ENCODE data around the gene SKIC8. TPM values are rescaled to one million over a fixed set of nuclear protein-coding genes. Genes with fewer than 3 reads are reported as not detected.

SKIC8 gene
- total RNA-seq, 1 donor from 2014 or later = 46.0 TPM

DNA sequence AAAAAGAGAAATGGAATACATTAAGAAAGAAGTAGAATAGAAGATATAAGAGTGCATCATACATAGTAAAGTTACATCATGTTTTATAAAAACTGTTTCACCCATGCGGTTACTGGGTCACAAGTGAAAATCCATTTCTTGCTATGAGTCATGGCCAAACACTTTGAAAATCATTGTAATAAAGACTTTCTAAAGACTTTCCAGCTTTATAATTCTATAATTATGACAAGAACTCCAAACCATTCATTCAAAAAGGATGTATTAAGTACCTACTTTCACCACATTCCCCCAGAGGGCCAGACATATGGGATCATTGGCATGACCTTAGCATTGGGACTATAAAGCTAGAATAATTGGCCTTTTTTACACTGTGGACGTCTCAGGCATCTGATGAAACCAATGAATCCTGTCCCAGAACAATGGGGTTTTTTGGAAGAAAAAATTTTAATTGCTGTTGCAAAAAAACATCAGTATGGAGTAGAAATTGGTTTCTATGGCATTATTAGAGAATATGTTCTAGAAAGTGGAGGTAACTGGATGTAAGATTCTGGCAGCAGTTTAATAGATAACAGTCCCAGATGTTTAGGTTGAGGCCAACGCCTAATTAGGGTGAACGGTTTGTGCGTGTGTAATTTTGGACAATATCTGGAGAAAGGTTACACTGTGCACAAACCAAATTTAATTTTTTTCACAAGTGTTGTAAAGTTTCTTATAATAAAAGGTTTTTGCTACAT is 3.3 kb upstream of the SKIC8 start:
- intact Hi-C loops (cut with micrococcal nuclease) = no loop called here
- TF ChIP-seq CTCF (IDR thresholded peaks at IDR 0.05) = no peak
- Mint-ChIP-seq H3K27ac (no peak overlapping the region), H3K9me3 (no peaks in the 10 kb centered on the region), H3K36me3 (ENCODE audit: low read depth) (peaks cover 7% of the 10 kb centered on the region), H3K4me3 (no peak overlapping the region), H3K4me1 (peaks cover 19% of the 10 kb centered on the region), H3K27me3 (peaks cover 6% of the 10 kb centered on the region)
- ChIA-PET POLR2A (no interaction called here), CTCF (no interaction called here)
- DNase-seq (no peak), ATAC-seq (ENCODE audit: low read depth) (no peak)

- H3K9me3 Mint-ChIP-seq = no peaks in the 10 kb centered on the region
- peak overlapping the region; percentile 16 for H3K4me3 Mint-ChIP-seq
- peaks cover 23% of the 10 kb centered on the region for H3K4me1 Mint-ChIP-seq
- ATAC-seq (ENCODE audit: low read depth) = no peak
- no peak overlapping the region for H3K27ac Mint-ChIP-seq
- intact Hi-C loops (cut with micrococcal nuclease) = no loop called here
- H3K27me3 Mint-ChIP-seq = peaks cover 6% of the 10 kb centered on the region
- peaks cover 7% of the 10 kb centered on the region for H3K36me3 Mint-ChIP-seq (ENCODE audit: low read depth)
- no peak for TF ChIP-seq CTCF (IDR thresholded peaks at IDR 0.05)
- no peak for DNase-seq
- POLR2A ChIA-PET = no interaction called here
- CTCF ChIA-PET = no interaction called here
These were observed 2.4 kb upstream of the SKIC8 start for GRCh38 chr15:78301828-78302227.

GRCh38 chr15:78301326-78301725 is 1.9 kb upstream of the SKIC8 start:
- intact Hi-C loops (cut with micrococcal nuclease) = no loop called here
- Mint-ChIP-seq H3K27ac (no peak overlapping the region), H3K27me3 (peaks cover 3% of the 10 kb centered on the region), H3K4me1 (peaks cover 23% of the 10 kb centered on the region), H3K9me3 (no peaks in the 10 kb centered on the region), H3K4me3 (peak overlapping the region; percentile 16), H3K36me3 (ENCODE audit: low read depth) (peaks cover 7% of the 10 kb centered on the region)
- ATAC-seq (ENCODE audit: low read depth) = no peak
- DNase-seq = no peak
- no peak for TF ChIP-seq CTCF (IDR thresholded peaks at IDR 0.05)
- ChIA-PET POLR2A (interaction anchor here (0.6 kb wide), 1 partner anchor 86 kb away, joined by 3 read pairs; no protein-coding TSS in a partner anchor), CTCF (no interaction called here)

DNA sequence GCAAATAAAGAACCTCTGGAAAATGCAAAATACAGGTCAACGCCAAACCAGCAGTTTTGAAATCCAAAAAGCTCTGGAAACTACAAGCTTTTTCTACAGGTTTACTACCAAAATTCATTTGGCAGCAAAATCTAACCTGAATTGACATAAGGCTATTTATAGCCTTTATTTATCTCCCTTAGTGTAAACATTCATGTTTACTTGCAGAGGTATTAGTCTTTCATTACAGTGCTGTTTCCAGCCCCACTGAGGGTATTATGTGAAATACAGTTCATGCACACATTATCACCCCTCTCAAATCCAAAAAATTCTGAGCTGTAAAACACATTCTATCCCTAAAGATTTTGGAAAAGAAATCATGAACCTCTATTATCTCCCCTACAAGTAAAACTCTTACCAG is 7.2 kb downstream of the SKIC8 start:
- H3K27me3 Mint-ChIP-seq = no peaks in the 10 kb centered on the region
- ATAC-seq (ENCODE audit: low read depth) (no peak), DNase-seq (no peak)
- no peak overlapping the region for H3K4me3 Mint-ChIP-seq
- ChIA-PET POLR2A (no interaction called here), CTCF (no interaction called here)
- no peaks in the 10 kb centered on the region for H3K9me3 Mint-ChIP-seq
- peaks cover 69% of the 10 kb centered on the region for H3K36me3 Mint-ChIP-seq (ENCODE audit: low read depth)
- peaks cover 2% of the 10 kb centered on the region for H3K4me1 Mint-ChIP-seq
- no peak overlapping the region for H3K27ac Mint-ChIP-seq
- intact Hi-C loops (cut with micrococcal nuclease) = no loop called here
- TF ChIP-seq CTCF (IDR thresholded peaks at IDR 0.05) = no peak

DNA sequence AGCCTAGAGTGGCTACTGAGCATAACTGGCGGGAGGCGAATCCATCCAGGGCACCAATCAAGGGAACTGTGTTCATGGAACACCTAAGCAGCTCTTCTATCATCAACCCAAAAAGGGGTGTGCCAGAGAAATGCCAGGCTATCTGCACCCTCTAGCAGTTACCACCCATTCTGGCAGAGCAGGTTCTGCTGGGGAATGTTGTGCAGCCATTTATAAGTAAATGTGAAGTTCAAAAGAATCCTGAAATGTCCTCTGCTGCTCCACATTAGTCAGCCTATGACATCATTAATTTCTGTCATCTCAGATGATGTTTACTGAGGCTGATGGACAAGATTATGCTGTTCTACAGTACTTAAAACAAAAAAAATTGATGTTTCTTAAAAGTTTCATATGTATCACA is 7.7 kb downstream of the SKIC8 start:
- intact Hi-C loops (cut with micrococcal nuclease) = no loop called here
- DNase-seq (no peak), ATAC-seq (ENCODE audit: low read depth) (no peak)
- Mint-ChIP-seq H3K36me3 (ENCODE audit: low read depth) (peaks cover 74% of the 10 kb centered on the region), H3K27me3 (no peaks in the 10 kb centered on the region), H3K9me3 (no peaks in the 10 kb centered on the region), H3K27ac (no peak overlapping the region), H3K4me3 (no peak overlapping the region), H3K4me1 (no peaks in the 10 kb centered on the region)
- CTCF ChIA-PET = no interaction called here
- POLR2A ChIA-PET = interaction anchor here (1.3 kb wide), 1 partner anchor 8 kb away, joined by 6 read pairs; the partner anchor contains the start of gene SKIC8
- no peak for TF ChIP-seq CTCF (IDR thresholded peaks at IDR 0.05)

Measured in activated B cell treated with CpG ODN at 0.5 μM for 24 hours (primary cell).